ENCODE results near the gene OSER1. TPM values are rescaled to one million over a fixed set of nuclear protein-coding genes. Genes with fewer than 3 reads are reported as not detected.
A peak's percentile ranks its signal among the peaks of the same experiment; 100 is the strongest.
"Not testable (repeated sequence)": the region's sequence is repeated elsewhere in the genome, so short reads cannot be mapped to it uniquely, and the experiment has no call there.

The OSER1 gene
- total and polyA plus RNA-seq, 2 experiments from 2014 or later = 34.7 to 49.4 TPM

DNA sequence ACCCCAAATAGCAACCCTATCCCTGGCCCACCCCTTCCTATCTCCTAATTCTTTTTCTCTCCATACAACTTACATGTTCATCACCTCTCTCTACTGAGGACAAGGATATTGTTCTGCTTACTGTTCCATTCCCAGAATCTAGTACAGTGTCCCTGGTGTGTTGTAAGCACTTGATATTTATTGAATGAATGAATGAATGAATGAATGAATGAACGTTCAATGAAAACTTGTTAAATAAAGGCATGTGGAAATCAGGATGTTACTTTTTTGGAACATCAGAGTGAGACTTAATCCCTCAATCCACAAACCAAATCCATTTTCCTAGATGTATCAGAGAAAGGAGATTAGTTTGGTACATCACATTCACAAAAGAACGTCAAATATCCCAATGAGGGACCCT is 16.8 kb downstream of the OSER1 start:
- H3K9me2 ChIP-seq (replicated peaks; ENCODE audit: insufficient read depth) = no peaks in the 10 kb centered on the region
- no peaks in the 10 kb centered on the region for H3K36me3 ChIP-seq (replicated peaks; ENCODE audit: insufficient read depth, low read depth)
- 66% methylated on average over 2 of the region's 2 CpGs for WGBS (ENCODE audit: low lambda C conversion rate, missing lambda C conversion rate)
- no peaks in the 10 kb centered on the region for H3K27me3 ChIP-seq
- H3K9me3 ChIP-seq (ENCODE audit: low read depth) = no peaks in the 10 kb centered on the region
- H3K4me1 ChIP-seq (ENCODE audit: insufficient read depth) = no peaks in the 10 kb centered on the region
- TF ChIP-seq EZH2phosphoT487 (IDR thresholded peaks at IDR 0.05; ENCODE audit: low read depth, severe bottlenecking, unreplicated experiment) (no peak), EZH2 (IDR thresholded peaks at IDR 0.05; ENCODE audit: borderline replicate concordance) (no peak)
- TF ChIP-seq, protein P1, sequence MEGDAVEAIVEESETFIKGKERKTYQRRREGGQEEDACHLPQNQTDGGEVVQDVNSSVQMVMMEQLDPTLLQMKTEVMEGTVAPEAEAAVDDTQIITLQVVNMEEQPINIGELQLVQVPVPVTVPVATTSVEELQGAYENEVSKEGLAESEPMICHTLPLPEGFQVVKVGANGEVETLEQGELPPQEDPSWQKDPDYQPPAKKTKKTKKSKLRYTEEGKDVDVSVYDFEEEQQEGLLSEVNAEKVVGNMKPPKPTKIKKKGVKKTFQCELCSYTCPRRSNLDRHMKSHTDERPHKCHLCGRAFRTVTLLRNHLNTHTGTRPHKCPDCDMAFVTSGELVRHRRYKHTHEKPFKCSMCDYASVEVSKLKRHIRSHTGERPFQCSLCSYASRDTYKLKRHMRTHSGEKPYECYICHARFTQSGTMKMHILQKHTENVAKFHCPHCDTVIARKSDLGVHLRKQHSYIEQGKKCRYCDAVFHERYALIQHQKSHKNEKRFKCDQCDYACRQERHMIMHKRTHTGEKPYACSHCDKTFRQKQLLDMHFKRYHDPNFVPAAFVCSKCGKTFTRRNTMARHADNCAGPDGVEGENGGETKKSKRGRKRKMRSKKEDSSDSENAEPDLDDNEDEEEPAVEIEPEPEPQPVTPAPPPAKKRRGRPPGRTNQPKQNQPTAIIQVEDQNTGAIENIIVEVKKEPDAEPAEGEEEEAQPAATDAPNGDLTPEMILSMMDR (IDR thresholded peaks at IDR 0.05; ENCODE audit: poor library complexity) = no peak
- DNase-seq (ENCODE audit: low spot score) = no peak
- no peaks in the 10 kb centered on the region for H4K20me1 ChIP-seq (ENCODE audit: insufficient read depth, poor library complexity, severe bottlenecking)
- no peak overlapping the region for H2AFZ ChIP-seq
- H3K79me2 ChIP-seq = no peaks in the 10 kb centered on the region
- H3K4me3 ChIP-seq = no peak overlapping the region
- H3K27ac ChIP-seq = no peak overlapping the region
- H3K4me2 ChIP-seq = no peak overlapping the region

DNA sequence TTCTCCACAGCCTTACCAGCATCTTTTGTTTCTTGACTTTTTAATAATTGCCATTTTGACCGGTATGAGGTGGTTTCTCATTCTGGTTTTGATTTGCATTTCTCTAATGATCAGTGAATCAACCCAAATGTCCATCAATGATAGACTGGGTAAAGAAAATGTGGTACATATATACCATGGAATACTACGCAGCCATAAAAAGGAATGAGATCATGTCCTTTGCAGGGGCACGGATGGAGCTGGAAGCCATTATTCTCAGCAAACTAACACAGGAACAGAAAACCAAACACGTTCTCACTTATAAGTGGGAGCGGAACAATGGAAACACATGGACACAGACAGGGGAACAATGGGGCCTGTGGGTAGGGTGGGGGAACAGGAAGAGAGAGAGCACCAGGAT is 18.9 kb downstream of the OSER1 start:
- DNase-seq (ENCODE audit: low spot score); H3K9me3 ChIP-seq (ENCODE audit: low read depth); H3K4me3 ChIP-seq; H3K27me3 ChIP-seq; H3K79me2 ChIP-seq; H3K4me2 ChIP-seq; H2AFZ ChIP-seq; H3K36me3 ChIP-seq (replicated peaks; ENCODE audit: insufficient read depth, low read depth); H3K9me2 ChIP-seq (replicated peaks; ENCODE audit: insufficient read depth); H4K20me1 ChIP-seq (ENCODE audit: insufficient read depth, poor library complexity, severe bottlenecking); H3K27ac ChIP-seq: not testable (repeated sequence)
- peaks cover 17% of the 10 kb centered on the region for H3K4me1 ChIP-seq (ENCODE audit: insufficient read depth)
- WGBS (ENCODE audit: low lambda C conversion rate, missing lambda C conversion rate) = 92% methylated on average over 5 of the region's 5 CpGs

DNA sequence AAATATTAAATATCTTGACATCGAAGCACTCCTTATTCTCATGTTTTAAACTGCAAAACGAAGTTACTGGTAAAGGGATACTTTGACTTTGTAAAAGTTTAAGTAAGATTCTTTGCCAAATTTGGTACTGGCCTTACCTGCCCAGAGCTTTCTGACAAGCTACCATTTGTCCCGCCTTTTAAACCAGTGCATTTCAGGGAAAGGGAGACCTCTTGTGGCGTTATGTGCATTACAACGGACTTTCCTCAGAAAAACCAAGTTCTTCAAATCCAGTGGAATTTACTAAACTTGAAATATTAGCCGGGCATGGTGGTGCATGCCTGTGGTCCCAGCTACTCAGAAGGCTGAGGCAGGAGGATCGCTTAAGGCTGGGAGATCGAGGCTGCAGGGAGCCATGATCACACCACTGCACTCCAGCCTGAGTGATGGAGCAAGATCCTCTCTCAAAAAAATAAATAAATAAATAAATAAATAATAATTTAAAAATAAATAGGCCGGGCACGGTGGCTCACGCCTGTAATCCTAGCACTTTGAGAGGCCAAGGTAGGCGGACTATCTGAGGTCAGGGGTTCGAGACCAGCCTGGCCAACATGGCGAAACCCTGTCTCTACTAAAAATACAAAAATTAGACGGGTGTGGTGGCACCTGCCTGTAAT is 20.2 kb downstream of the OSER1 start:
- H2AFZ ChIP-seq; H4K20me1 ChIP-seq (ENCODE audit: insufficient read depth, poor library complexity, severe bottlenecking); H3K9me3 ChIP-seq (ENCODE audit: low read depth); H3K27ac ChIP-seq; H3K27me3 ChIP-seq; H3K9me2 ChIP-seq (replicated peaks; ENCODE audit: insufficient read depth); H3K79me2 ChIP-seq; H3K36me3 ChIP-seq (replicated peaks; ENCODE audit: insufficient read depth, low read depth); H3K4me3 ChIP-seq; H3K4me2 ChIP-seq: not testable (repeated sequence)
- 32% methylated on average over 15 of the region's 15 CpGs for WGBS (ENCODE audit: low lambda C conversion rate, missing lambda C conversion rate)
- H3K4me1 ChIP-seq (ENCODE audit: insufficient read depth) = peaks cover 20% of the 10 kb centered on the region
- TF ChIP-seq, protein P1 (IDR thresholded peaks at IDR 0.05; ENCODE audit: poor library complexity) = peak; percentile 89
- peak; percentile 81 for DNase-seq (ENCODE audit: low spot score)

DNA sequence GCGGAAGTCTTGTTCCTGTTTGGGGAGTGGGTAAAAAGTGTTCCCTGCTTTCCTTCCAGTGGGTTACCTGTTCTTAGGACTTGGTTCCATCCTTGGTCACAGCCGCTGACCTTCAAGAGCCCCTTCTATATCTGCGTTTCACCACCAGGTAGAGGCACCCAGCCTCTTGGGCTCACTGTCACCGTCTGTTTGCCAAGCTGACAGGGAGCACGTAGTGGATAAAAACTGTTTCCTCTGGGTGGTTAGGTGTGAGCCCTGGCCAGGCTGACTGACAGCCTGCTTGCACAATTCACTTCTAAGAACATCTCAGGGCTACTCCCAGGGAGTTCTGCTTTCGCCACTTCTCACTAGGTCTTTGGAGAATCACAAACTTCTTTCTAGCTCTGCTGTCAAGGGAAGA is 21.8 kb downstream of the OSER1 start:
- peak; percentile 42 for DNase-seq (ENCODE audit: low spot score)
- H2AFZ ChIP-seq = no peak overlapping the region
- H3K4me2 ChIP-seq = peak overlapping the region; percentile 22
- H3K27me3 ChIP-seq = no peaks in the 10 kb centered on the region
- no peaks in the 10 kb centered on the region for H4K20me1 ChIP-seq (ENCODE audit: insufficient read depth, poor library complexity, severe bottlenecking)
- H3K9me2 ChIP-seq (replicated peaks; ENCODE audit: insufficient read depth) = no peaks in the 10 kb centered on the region
- no peak for TF ChIP-seq EZH2 (IDR thresholded peaks at IDR 0.05; ENCODE audit: borderline replicate concordance)
- TF ChIP-seq, protein P1 (IDR thresholded peaks at IDR 0.05; ENCODE audit: poor library complexity) = no peak
- TF ChIP-seq EZH2phosphoT487 (IDR thresholded peaks at IDR 0.05; ENCODE audit: low read depth, severe bottlenecking, unreplicated experiment) = no peak
- no peaks in the 10 kb centered on the region for H3K9me3 ChIP-seq (ENCODE audit: low read depth)
- no peak overlapping the region for H3K4me3 ChIP-seq
- H3K27ac ChIP-seq = peak overlapping the region; percentile 56
- H3K4me1 ChIP-seq (ENCODE audit: insufficient read depth) = peaks cover 20% of the 10 kb centered on the region
- 64% methylated on average over 6 of the region's 6 CpGs for WGBS (ENCODE audit: low lambda C conversion rate, missing lambda C conversion rate)
- no peaks in the 10 kb centered on the region for H3K36me3 ChIP-seq (replicated peaks; ENCODE audit: insufficient read depth, low read depth)
- H3K79me2 ChIP-seq = no peaks in the 10 kb centered on the region
